HL-60 (cell line): Measurements from ENCODE around the gene GHRH.

Source experiments
- DNase-seq, 2 experiments: peaks; one replicate each; pipeline ENCODE4 v3.0.0-alpha.2; 2010 to 2020; ENCODE audit warnings: low read depth in 1 of 2, low spot score in 1 of 2
- H3K27ac ChIP-seq: fragments of 250-450 bp; sonication (Bioruptor Pico); replicated peaks from 2 replicates; pipeline ENCODE4 v1.5.1; 2020; ENCODE audit warnings: mild to moderate bottlenecking, moderate library complexity
- H3K27me3 ChIP-seq: fragments of 250-450 bp; sonication (Bioruptor Pico); 2 replicates; pipeline ENCODE4 v1.5.1; 2021; ENCODE audit warnings: mild to moderate bottlenecking, moderate library complexity; ENCODE audit not compliant: insufficient read depth, poor library complexity, severe bottlenecking
- H3K4me3 ChIP-seq: replicated peaks from 2 replicates; pipeline ENCODE4 v1.5.1; 2011; ENCODE audit warnings: mild to moderate bottlenecking, control low read depth, low read length; ENCODE audit not compliant: insufficient read depth
- CTCF ChIP-seq: IDR thresholded peaks from one replicate; pipeline ENCODE4 v1.5.1; 2011; ENCODE audit warnings: low read length, control low read depth, inconsistent platforms; ENCODE audit not compliant: insufficient read depth
- GABPA ChIP-seq: IDR thresholded peaks from 2 replicates; pipeline ENCODE4 v1.6.1; 2012; ENCODE audit warnings: low read depth
- POLR2AphosphoS5 ChIP-seq: IDR thresholded peaks from 2 replicates; pipeline ENCODE4 v1.6.1; 2012; ENCODE audit warnings: low read depth
- REST ChIP-seq: IDR thresholded peaks from 2 replicates; pipeline ENCODE4 v1.6.1; 2012; ENCODE audit warnings: low read depth; ENCODE audit not compliant: insufficient replicate concordance
- SPI1 ChIP-seq: IDR thresholded peaks from 2 replicates; pipeline ENCODE4 v1.6.1; 2012; ENCODE audit warnings: low read depth, mild to moderate bottlenecking, borderline replicate concordance

GHRH gene

GRCh38 chr20:37301558-37301957 lies 39.9 kb upstream of the GHRH start:
- Histone ChIP-seq H3K27ac (no peak overlapping the region), H3K4me3 (no peak overlapping the region), H3K27me3 (no peaks in the 10 kb centered on the region)
- TF ChIP-seq REST (no peak), SPI1 (no peak), GABPA (no peak), POLR2AphosphoS5 (no peak), CTCF (no peak)
- no peak for DNase-seq

- H3K4me3 ChIP-seq: no peak overlapping the region
- TF ChIP-seq GABPA (no peak), REST (no peak), SPI1 (no peak), POLR2AphosphoS5 (no peak), CTCF (no peak)
- no peak for DNase-seq
These were observed 39.5 kb upstream of the GHRH start for GRCh38 chr20:37301120-37301519.

GRCh38 chr20:37299718-37300528 lies 38.3 kb upstream of the GHRH start:
- TF ChIP-seq CTCF (no peak), SPI1 (no peak), POLR2AphosphoS5 (no peak), REST (no peak), GABPA (no peak)
- no peak for DNase-seq
- Histone ChIP-seq H3K27ac (no peak overlapping the region), H3K27me3 (no peaks in the 10 kb centered on the region), H3K4me3 (no peak overlapping the region)

More at GRCh38 chr20:37301120-37301519, 39.5 kb upstream of the GHRH start:
- Histone ChIP-seq H3K27ac (no peak overlapping the region), H3K27me3 (no peaks in the 10 kb centered on the region)
